ENCODE measurements around the gene PLPP2.

The PLPP2 gene

GRCh38 chr19:329876-330275 lies 38.7 kb upstream of the PLPP2 start:
- CTCF ChIA-PET = no interaction called here
- H3K4me1 ChIP-seq (ENCODE audit: control insufficient read depth, insufficient read depth, low read length) = no peaks in the 10 kb centered on the region
- peaks cover 23 to 78% of the 10 kb centered on the region in 2 experiments; a peak in 2 of 3 replicates for H3K36me3 ChIP-seq (ENCODE audit: control insufficient read depth in 2 of 2, insufficient read depth in 1 of 2, low read length in 2 of 2)
- POLR2A ChIA-PET = no interaction called here
- no peaks in the 10 kb centered on the region for H3K9me3 ChIP-seq (ENCODE audit: control insufficient read depth, insufficient read depth, low read depth, low read length)
- TF ChIP-seq ZNF777 (tag by site-specific recombination; IDR thresholded peaks at IDR 0.05; ENCODE audit: borderline replicate concordance) = no peak
- TF ChIP-seq, protein P1, sequence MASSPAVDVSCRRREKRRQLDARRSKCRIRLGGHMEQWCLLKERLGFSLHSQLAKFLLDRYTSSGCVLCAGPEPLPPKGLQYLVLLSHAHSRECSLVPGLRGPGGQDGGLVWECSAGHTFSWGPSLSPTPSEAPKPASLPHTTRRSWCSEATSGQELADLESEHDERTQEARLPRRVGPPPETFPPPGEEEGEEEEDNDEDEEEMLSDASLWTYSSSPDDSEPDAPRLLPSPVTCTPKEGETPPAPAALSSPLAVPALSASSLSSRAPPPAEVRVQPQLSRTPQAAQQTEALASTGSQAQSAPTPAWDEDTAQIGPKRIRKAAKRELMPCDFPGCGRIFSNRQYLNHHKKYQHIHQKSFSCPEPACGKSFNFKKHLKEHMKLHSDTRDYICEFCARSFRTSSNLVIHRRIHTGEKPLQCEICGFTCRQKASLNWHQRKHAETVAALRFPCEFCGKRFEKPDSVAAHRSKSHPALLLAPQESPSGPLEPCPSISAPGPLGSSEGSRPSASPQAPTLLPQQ (tag by site-specific recombination; IDR thresholded peaks at IDR 0.05) = no peak
- TF ChIP-seq ZNF280C (tag by site-specific recombination; IDR thresholded peaks at IDR 0.05) = no peak
- no peak for TF ChIP-seq ZSCAN18 (tag by site-specific recombination; IDR thresholded peaks at IDR 0.05)
- TF ChIP-seq PRDM1 (tag by site-specific recombination; IDR thresholded peaks at IDR 0.05) = no peak
- no peak for TF ChIP-seq ZNF239 (tag by site-specific recombination; IDR thresholded peaks at IDR 0.05)
- TF ChIP-seq ZBTB49 (tag by site-specific recombination; IDR thresholded peaks at IDR 0.05; ENCODE audit: low read depth) = no peak
- TF ChIP-seq ZNF670 (tag by site-specific recombination; IDR thresholded peaks at IDR 0.05; ENCODE audit: low read depth) = no peak
- TF ChIP-seq ZNF707 (tag by site-specific recombination; IDR thresholded peaks at IDR 0.05) = no peak
- TF ChIP-seq INSM2 (tag by site-specific recombination; IDR thresholded peaks at IDR 0.05) = no peak
- no peak for TF ChIP-seq BCL11A (tag by site-specific recombination; IDR thresholded peaks at IDR 0.05; ENCODE audit: low read depth)
- no peak for TF ChIP-seq ZNF404 (tag by site-specific recombination; IDR thresholded peaks at IDR 0.05)
- TF ChIP-seq ZNF785 (tag by site-specific recombination; IDR thresholded peaks at IDR 0.05) = no peak
- no peak for TF ChIP-seq KLF16 (tag by site-specific recombination; IDR thresholded peaks at IDR 0.05)
- no peak for TF ChIP-seq ZNF501 (tag by site-specific recombination; IDR thresholded peaks at IDR 0.05)
- TF ChIP-seq ZNF354C (tag by site-specific recombination; IDR thresholded peaks at IDR 0.05; ENCODE audit: borderline replicate concordance, low read depth) = no peak
- TF ChIP-seq, protein P2, sequence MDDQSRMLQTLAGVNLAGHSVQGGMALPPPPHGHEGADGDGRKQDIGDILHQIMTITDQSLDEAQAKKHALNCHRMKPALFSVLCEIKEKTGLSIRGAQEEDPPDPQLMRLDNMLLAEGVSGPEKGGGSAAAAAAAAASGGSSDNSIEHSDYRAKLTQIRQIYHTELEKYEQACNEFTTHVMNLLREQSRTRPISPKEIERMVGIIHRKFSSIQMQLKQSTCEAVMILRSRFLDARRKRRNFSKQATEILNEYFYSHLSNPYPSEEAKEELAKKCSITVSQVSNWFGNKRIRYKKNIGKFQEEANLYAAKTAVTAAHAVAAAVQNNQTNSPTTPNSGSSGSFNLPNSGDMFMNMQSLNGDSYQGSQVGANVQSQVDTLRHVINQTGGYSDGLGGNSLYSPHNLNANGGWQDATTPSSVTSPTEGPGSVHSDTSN (CRISPR knock-in tag; IDR thresholded peaks at IDR 0.05) = no peak
- no peak overlapping the region for H3K27ac ChIP-seq (ENCODE audit: extremely low read depth, low read depth, low read length)
- no peak overlapping the region for H3K4me3 ChIP-seq (ENCODE audit: low read depth, low read length)
